SK-N-SH (cell line): ENCODE results near the gene RNFT2. TPM values are rescaled to one million over a fixed set of nuclear protein-coding genes. Genes with fewer than 3 reads are reported as not detected.
A peak's percentile ranks its signal among the peaks of the same experiment; 100 is the strongest.

Experiments used
- CTCF ChIA-PET: fragments of 300-600, 350-600 bp; formaldehyde crosslinking; extraction: SDS; loops from one replicate; lab custom pipeline; 2021; lab: Yijun Ruan, JAX
- POLR2A ChIA-PET: fragments of 350-600 bp; sonication (Branson Sonifier 250); formaldehyde crosslinking; extraction: SDS; loops from one replicate; lab custom pipeline; 2020; ENCODE audit warnings: antibody characterized with exemption, inconsistent platforms; lab: Yijun Ruan, JAX
- DNase-seq: peaks from one replicate; pipeline ENCODE4 v3.0.0; 2012
- H2AFZ ChIP-seq: fragments of 200-600 bp; sonication (generic); 2 replicates; pipeline ENCODE4 v1.8.1; 2016; ENCODE audit warnings: antibody characterized with exemption, mild to moderate bottlenecking, low read depth
- H3F3A ChIP-seq: fragments of 200-600 bp; sonication (generic); replicated peaks from 2 replicates; pipeline ENCODE3; 2016; ENCODE audit warnings: antibody characterized with exemption, mild to moderate bottlenecking; ENCODE audit not compliant: insufficient read depth
- H3K27ac ChIP-seq, 2 experiments: fragments of 200-500 bp in 1 of 2; fragments of 200-600 bp in 1 of 2; sonication (Bioruptor generic) in 1 of 2; sonication (generic), shearing (Covaris generic) in 1 of 2; 2 replicates each; pipeline versions ENCODE4 v1.5.1 to v1.6.1; 2014 to 2016; ENCODE audit warnings: low read depth in 2 of 2, inconsistent platforms in 1 of 2, low read length in 1 of 2, mild to moderate bottlenecking in 1 of 2, mixed read lengths in 1 of 2
- H3K27me3 ChIP-seq: fragments of 200-600 bp; sonication (generic), shearing (Covaris generic); 2 replicates; pipeline ENCODE4 v1.6.1; 2016; ENCODE audit warnings: mixed run types; ENCODE audit not compliant: insufficient read depth
- H3K36me3 ChIP-seq, 2 experiments: fragments of 200-500 bp in 1 of 2; fragments of 200-600 bp in 1 of 2; sonication (Bioruptor generic) in 1 of 2; sonication (generic) in 1 of 2; replicated peaks in 1 of 2; 2 replicates each; pipeline versions ENCODE3 to v1.5.1; 2014 to 2016; ENCODE audit warnings: low read length in 1 of 2, mild to moderate bottlenecking in 1 of 2; ENCODE audit not compliant: insufficient read depth in 2 of 2, control insufficient read depth in 1 of 2
- H3K4me1 ChIP-seq, 2 experiments: fragments of 200-500 bp in 1 of 2; fragments of 200-600 bp in 1 of 2; sonication (Bioruptor generic) in 1 of 2; sonication (generic), shearing (Covaris generic) in 1 of 2; 2 replicates each; pipeline versions ENCODE4 v1.5.1 to v1.6.1; 2014 to 2016; ENCODE audit warnings: low read depth in 1 of 2, low read length in 1 of 2, mixed run types in 1 of 2; ENCODE audit not compliant: insufficient read depth in 2 of 2, control insufficient read depth in 1 of 2
- H3K4me2 ChIP-seq: fragments of 200-600 bp; sonication (generic), shearing (Covaris generic); 2 replicates; pipeline ENCODE4 v1.6.1; 2017; ENCODE audit warnings: mixed run types
- H3K4me3 ChIP-seq, 2 experiments: fragments of 200-500 bp in 1 of 2; fragments of 200-600 bp in 1 of 2; sonication (Bioruptor generic) in 1 of 2; sonication (generic), shearing (Covaris generic) in 1 of 2; 2 replicates each; pipeline versions ENCODE4 v1.5.1 to v1.8.1; 2014 to 2016; ENCODE audit warnings: low read depth in 2 of 2, inconsistent platforms in 1 of 2, low read length in 1 of 2, mild to moderate bottlenecking in 1 of 2, mixed read lengths in 1 of 2, moderate library complexity in 1 of 2
- H3K79me2 ChIP-seq: fragments of 200-600 bp; sonication (generic); 2 replicates; pipeline ENCODE4 v1.8.1; 2017; ENCODE audit warnings: mild to moderate bottlenecking; ENCODE audit not compliant: insufficient read depth
- H3K9ac ChIP-seq: fragments of 200-600 bp; sonication (generic); 2 replicates; pipeline ENCODE4 v1.6.1; 2017; ENCODE audit warnings: mixed run types
- H3K9me2 ChIP-seq: fragments of 200-600 bp; sonication (generic); 2 replicates; pipeline ENCODE4 v1.6.1; 2017; ENCODE audit warnings: mixed run types
- H3K9me3 ChIP-seq: fragments of 200-600 bp; sonication (generic); 2 replicates; pipeline ENCODE4 v1.6.1; 2017; ENCODE audit warnings: mixed run types, mild to moderate bottlenecking, moderate library complexity
- H4K20me1 ChIP-seq: fragments of 200-600 bp; sonication (generic); 2 replicates; pipeline ENCODE4 v1.6.1; 2017; ENCODE audit warnings: mild to moderate bottlenecking, mixed run types; ENCODE audit not compliant: insufficient read depth
- CTCF ChIP-seq: fragments of 200-600 bp; sonication (generic); IDR thresholded peaks from 2 replicates; pipeline ENCODE4 v1.6.1; 2017; ENCODE audit warnings: antibody characterized with exemption, mild to moderate bottlenecking, moderate library complexity
- ELF1 ChIP-seq: IDR thresholded peaks from 2 replicates; pipeline ENCODE4 v1.4.0; 2012
- EZH2phosphoT487 ChIP-seq: fragments of 200-600 bp; sonication (generic); IDR thresholded peaks from 2 replicates; pipeline ENCODE4 v1.6.1; 2017; ENCODE audit warnings: low read depth, mixed run types, mild to moderate bottlenecking, antibody characterized with exemption, moderate library complexity, borderline replicate concordance
- FOSL2 ChIP-seq: IDR thresholded peaks from 2 replicates; pipeline ENCODE4 v1.4.0; 2012; ENCODE audit warnings: low read depth, mild to moderate bottlenecking, moderate library complexity, borderline replicate concordance
- FOXJ3 ChIP-seq: sonication (generic); formaldehyde crosslinking; IDR thresholded peaks from 2 replicates; pipeline ENCODE4 v1.5.1; 2020; ENCODE audit warnings: mild to moderate bottlenecking, missing genetic modification reagents
- IRF3 ChIP-seq: fragments of 150-350 bp; IDR thresholded peaks from 2 replicates; pipeline ENCODE4 v1.6.1; 2016; ENCODE audit warnings: mild to moderate bottlenecking, low read depth, low read length
- JUND ChIP-seq: IDR thresholded peaks from 2 replicates; pipeline ENCODE4 v1.4.0; 2012
- MEF2A ChIP-seq: IDR thresholded peaks from 2 replicates; pipeline ENCODE4 v1.4.0; 2012; ENCODE audit warnings: low read depth, borderline replicate concordance
- MXI1 ChIP-seq: IDR thresholded peaks from 2 replicates; pipeline ENCODE4 v1.6.1; 2012; ENCODE audit warnings: mild to moderate bottlenecking, low read depth, low read length, improper control_type of control experiment
- NFIC ChIP-seq: IDR thresholded peaks from 2 replicates; pipeline ENCODE4 v1.4.0; 2012; ENCODE audit warnings: borderline replicate concordance
- NRF1 ChIP-seq: IDR thresholded peaks from 2 replicates; pipeline ENCODE4 v1.6.1; 2012; ENCODE audit warnings: low read depth, mild to moderate bottlenecking, low read length
- PBX3 ChIP-seq: IDR thresholded peaks from 2 replicates; pipeline ENCODE4; 2012
- POLR2AphosphoS5 ChIP-seq: IDR thresholded peaks from 2 replicates; pipeline ENCODE4 v1.6.1; 2012; ENCODE audit warnings: low read depth, low read length
- RAD21 ChIP-seq: IDR thresholded peaks from 2 replicates; pipeline ENCODE4 v1.6.1; 2012; ENCODE audit warnings: mild to moderate bottlenecking, low read length
- RCOR1 ChIP-seq: fragments of 150-350 bp; IDR thresholded peaks from 2 replicates; pipeline ENCODE4 v1.6.1; 2017; ENCODE audit warnings: antibody characterized with exemption, low read length
- REST ChIP-seq: IDR thresholded peaks from 2 replicates; pipeline ENCODE4 v1.6.1; 2012; ENCODE audit warnings: mild to moderate bottlenecking, low read depth, low read length, moderate library complexity
- RFX5 ChIP-seq: IDR thresholded peaks from 2 replicates; pipeline ENCODE4 v1.6.1; 2012; ENCODE audit warnings: mild to moderate bottlenecking, improper control_type of control experiment, low read length
- RXRA ChIP-seq: IDR thresholded peaks from 2 replicates; pipeline ENCODE4 v1.4.0; 2012; ENCODE audit warnings: low read depth, mild to moderate bottlenecking, borderline replicate concordance
- SIN3A ChIP-seq: IDR thresholded peaks from 2 replicates; pipeline ENCODE4 v1.6.1; 2012; ENCODE audit warnings: low read depth, mild to moderate bottlenecking, low read length, moderate library complexity, borderline replicate concordance
- SMC3 ChIP-seq: IDR thresholded peaks from 2 replicates; pipeline ENCODE4 v1.6.1; 2012; ENCODE audit warnings: low read depth, low read length, improper control_type of control experiment
- TEAD4 ChIP-seq: IDR thresholded peaks from 2 replicates; pipeline ENCODE4 v1.4.0; 2012; ENCODE audit warnings: mild to moderate bottlenecking, borderline replicate concordance; ENCODE audit not compliant: insufficient read depth
- YY1 ChIP-seq: IDR thresholded peaks from 2 replicates; pipeline ENCODE4 v1.4.0; 2012; ENCODE audit warnings: low read depth, mild to moderate bottlenecking
- ZBTB33 ChIP-seq: IDR thresholded peaks from 2 replicates; pipeline ENCODE4 v1.4.0; 2012; ENCODE audit warnings: low read depth, borderline replicate concordance
- WGBS: methylation state at CpG from one replicate; pipeline ENCODE4 v1.1.6; 2017; ENCODE audit warnings: low lambda C conversion rate; 5-methylcytosine and 5-hydroxymethylcytosine counted together
- polyA plus RNA-seq, 3 experiments: library from polyadenylated mRNA; depleted of rRNA; stranded (reverse); fragments of >200 nt; gene quantifications; 2 replicates each; pipeline ENCODE4 v1.2.3, GENCODE V29; 2012

The RNFT2 gene
- polyA plus RNA-seq, 1 of the 3 experiments (the other 2 are of a cell fraction): 3.8 TPM

- H4K20me1 ChIP-seq: no peaks in the 10 kb centered on the region
- no peaks in the 10 kb centered on the region for H3K9me3 ChIP-seq
- H3K9ac ChIP-seq: peak overlapping the region; percentile 100
- H2AFZ ChIP-seq: peak overlapping the region; percentile 99
- no peaks in the 10 kb centered on the region for H3K36me3 ChIP-seq
- peak overlapping the region; percentile 70 to 98 for H3K4me3 ChIP-seq
- H3K9me2 ChIP-seq: no peaks in the 10 kb centered on the region
- H3K4me2 ChIP-seq: peak overlapping the region; percentile 82
- CTCF ChIA-PET: no interaction called here
- H3K27ac ChIP-seq: peak overlapping the region; percentile 92 to 95
- H3K79me2 ChIP-seq: peaks cover 3% of the 10 kb centered on the region; the same call in 1 of the 2 replicates
- POLR2A ChIA-PET: interaction anchor here (0.9 kb wide), 1 partner anchor 61 kb away, joined by 3 read pairs; no protein-coding TSS in a partner anchor
- H3F3A ChIP-seq: peaks cover 14% of the 10 kb centered on the region
- H3K27me3 ChIP-seq: no peaks in the 10 kb centered on the region
- WGBS: 5% methylated on average over 30 of the region's 70 CpGs
- peaks cover 4 to 8% of the 10 kb centered on the region in 2 experiments; a peak in 2 of 4 replicates for H3K4me1 ChIP-seq
- peak; percentile 99 for DNase-seq
- TF ChIP-seq TEAD4 (no peak), FOXJ3 (CRISPR knock-in tag) (no peak), IRF3 (no peak), RCOR1 (no peak), NFIC (no peak), ELF1 (no peak), SIN3A (peak; percentile 59; the same call in 1 of the 2 replicates), EZH2phosphoT487 (no peak), POLR2AphosphoS5 (peak; percentile 87), REST (no peak), FOSL2 (no peak; the same call in 1 of the 2 replicates), NRF1 (no peak), JUND (no peak), ZBTB33 (no peak), MXI1 (0 out of 2 replicates have a peak, but pooled peaks have one; percentile 42), RAD21 (no peak), RXRA (no peak), SMC3 (no peak), PBX3 (0 out of 2 replicates have a peak, but pooled peaks have one; percentile 35), CTCF (no peak), RFX5 (peak; percentile 43; the same call in 1 of the 2 replicates), YY1 (peak; percentile 89), MEF2A (no peak)
These were observed 81.1 kb downstream of the RNFT2 start for GRCh38 chr12:116818948-116819832.
